ENCODE results near the gene TCAIM.

DNA sequence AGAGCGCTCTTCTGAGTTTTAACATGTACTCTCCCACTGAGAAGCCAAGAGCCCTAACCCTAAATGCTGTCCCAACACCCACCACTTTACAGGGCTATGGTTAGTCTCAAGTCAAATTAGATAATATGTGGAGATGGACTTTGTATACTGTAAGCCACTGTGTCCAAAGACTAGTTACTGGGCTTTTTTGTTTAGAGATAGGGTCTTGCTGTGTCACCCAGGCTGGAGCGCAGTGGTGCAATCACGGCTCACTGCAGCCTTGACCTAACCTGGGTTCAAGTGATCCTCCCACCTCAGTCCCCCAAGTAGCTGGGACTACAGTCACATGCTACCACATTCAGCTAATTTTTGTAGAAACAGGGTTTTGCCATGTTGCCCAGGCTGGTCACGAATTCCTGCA, 115.7 kb downstream of the TCAIM start:
- TF ChIP-seq, protein P1, sequence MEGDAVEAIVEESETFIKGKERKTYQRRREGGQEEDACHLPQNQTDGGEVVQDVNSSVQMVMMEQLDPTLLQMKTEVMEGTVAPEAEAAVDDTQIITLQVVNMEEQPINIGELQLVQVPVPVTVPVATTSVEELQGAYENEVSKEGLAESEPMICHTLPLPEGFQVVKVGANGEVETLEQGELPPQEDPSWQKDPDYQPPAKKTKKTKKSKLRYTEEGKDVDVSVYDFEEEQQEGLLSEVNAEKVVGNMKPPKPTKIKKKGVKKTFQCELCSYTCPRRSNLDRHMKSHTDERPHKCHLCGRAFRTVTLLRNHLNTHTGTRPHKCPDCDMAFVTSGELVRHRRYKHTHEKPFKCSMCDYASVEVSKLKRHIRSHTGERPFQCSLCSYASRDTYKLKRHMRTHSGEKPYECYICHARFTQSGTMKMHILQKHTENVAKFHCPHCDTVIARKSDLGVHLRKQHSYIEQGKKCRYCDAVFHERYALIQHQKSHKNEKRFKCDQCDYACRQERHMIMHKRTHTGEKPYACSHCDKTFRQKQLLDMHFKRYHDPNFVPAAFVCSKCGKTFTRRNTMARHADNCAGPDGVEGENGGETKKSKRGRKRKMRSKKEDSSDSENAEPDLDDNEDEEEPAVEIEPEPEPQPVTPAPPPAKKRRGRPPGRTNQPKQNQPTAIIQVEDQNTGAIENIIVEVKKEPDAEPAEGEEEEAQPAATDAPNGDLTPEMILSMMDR (optimal IDR thresholded peaks at IDR 0.05 in 1 of 3, IDR thresholded peaks at IDR 0.05 in 1 of 3, conservative IDR thresholded peaks at IDR 0.05 in 1 of 3; ENCODE audit: extremely low read depth in 1 of 3, insufficient read depth in 2 of 3, low read length in 3 of 3): no peak
- no peak for TF ChIP-seq EZH2 (IDR thresholded peaks at IDR 0.05; ENCODE audit: low read length)
